TTC549 (cell line): ENCODE results near the gene HCAR3.
"Not testable (repeated sequence)": the region's sequence is repeated elsewhere in the genome, so short reads cannot be mapped to it uniquely, and the experiment has no call there.

ENCODE experiments used
- FAIRE-seq: peaks from 2 replicates; lab custom pipeline; 2012; peaks lifted over from hg19 to GRCh38; lab: Jason Lieb, UNC

Gene HCAR3

DNA sequence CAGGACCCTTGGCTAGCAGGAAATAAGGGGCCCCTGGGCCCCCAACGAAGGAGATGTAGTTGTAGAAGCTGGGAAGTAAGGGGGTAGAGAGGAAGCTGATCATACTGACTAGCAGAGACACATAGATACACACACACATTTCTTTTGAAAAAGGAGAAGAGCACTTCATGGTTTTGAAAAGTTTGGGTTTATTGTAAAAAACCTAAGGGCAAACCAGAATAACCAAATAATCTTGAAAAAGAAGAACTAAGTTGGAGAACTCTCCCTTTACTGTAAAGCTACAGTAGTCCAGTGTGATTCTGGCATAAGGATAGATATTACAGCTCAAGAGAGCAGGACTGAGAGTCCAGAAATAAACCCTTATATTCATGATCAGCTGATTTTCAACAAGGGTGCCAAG lies 5.8 kb upstream of the HCAR3 start:
- no peak for FAIRE-seq

DNA sequence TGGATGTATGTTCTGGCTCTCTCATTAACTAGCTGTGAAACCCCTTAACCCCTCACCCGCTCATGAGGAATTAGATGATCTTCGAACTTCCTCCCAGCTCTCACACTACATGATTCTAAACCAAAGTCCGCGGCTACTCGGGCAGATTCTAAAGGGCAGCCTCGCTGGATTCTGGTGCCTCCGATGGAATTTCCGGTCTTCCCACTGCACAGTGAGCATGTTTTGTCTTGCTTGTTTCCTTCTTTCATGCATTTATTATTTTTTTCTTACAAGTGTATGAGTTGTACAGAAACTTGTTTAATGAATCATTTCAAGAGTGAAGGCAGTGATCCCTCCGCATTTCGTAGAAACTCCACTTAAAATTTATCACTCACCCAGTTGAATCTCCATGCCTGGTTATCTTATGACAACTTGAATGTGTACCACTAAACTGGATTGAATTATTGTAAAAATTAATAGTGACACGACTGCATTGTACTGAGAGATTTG lies 4.5 kb upstream of the HCAR3 start:
- FAIRE-seq, result no peak

DNA sequence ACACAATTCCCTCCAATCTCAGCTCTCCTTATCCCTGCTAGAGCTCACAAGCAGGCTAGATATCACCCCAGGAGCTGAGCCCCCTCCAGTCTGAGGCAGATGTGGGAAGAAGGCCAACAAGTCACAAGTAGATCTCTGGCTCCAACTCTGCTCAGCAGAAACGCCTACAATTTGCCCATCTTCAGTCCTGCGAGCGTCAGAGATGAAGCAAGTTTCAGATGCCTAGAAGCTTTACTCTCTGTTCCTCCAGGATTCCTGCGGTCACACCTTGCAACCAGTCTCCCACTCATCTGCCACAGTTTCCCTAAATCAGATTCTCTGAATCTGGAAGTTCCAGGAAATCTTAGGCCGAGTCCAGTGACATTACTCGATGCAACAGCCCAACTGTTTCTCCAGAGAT lies 1.4 kb downstream of the HCAR3 start:
- not testable (repeated sequence) for FAIRE-seq

DNA sequence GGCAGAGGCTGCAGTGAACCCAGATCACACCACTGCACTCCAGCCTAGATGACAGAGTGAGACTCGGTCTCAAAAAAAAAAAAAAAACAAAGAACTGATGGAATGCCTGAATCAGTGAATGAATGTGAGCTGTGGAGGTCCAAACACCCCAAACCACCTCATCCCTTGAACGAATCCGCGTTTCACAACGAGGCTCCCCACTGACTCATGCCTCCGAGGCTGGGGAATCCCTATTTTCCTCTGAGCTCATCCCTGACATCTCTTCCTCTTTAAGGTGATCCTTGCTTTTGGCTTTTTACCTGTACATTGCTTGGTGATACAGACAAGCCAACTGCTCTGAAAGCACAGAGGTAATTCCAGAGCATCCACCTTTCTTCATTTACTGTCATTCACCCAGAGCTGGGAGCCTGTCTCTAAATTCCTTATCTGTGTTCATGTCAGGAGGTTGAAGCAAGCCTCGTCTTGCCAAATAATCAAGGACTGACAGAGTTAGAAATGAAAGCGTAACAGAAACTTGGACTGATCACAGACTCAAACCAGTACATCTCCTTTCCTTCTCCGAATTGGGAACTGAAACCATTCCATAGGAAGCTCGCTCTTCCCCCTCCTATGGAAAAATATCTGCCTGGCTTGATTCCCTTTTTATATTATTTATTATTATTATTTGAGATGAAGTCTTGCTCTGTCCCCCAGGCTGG lies 3.0 kb downstream of the HCAR3 start:
- not testable (repeated sequence) for FAIRE-seq

DNA sequence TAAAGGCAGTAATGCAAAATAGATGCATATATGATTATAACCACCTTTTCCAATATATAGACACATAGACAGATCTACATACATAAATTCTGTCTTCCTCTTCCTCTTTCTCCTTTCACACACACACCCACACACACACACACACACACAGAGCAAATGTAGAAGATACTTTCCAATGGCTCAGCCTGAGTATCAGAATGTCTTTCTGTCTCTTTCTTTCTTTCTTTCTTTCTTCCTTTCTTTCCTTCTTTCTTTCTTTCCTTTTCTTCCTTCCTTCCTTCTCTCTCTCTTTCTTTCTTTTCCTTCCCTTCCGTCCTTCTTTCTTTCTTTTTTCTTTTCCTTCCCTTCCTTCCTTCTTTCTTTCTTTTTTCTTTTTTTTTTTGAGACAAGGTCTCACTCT lies 5.3 kb downstream of the HCAR3 start:
- FAIRE-seq, result not testable (repeated sequence)

DNA sequence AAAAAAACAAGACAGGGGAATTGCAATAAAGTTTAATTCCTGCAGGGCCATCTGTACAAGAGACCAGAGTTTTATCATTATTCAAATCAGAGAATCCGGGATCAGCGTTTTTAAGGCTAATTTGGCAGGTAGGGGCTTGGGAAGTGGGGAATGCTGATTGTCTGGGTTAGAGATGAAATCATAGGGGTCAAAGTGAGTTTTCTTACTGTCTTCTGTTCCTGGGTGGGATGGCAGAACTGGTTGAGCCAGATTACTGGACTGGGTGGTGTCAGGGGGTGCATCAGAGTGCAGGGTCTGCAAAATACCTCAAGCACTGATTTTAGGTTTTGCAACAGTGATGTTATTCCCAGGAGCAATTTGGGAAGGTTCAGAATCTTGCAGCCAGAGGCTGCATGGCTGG lies 6.3 kb downstream of the HCAR3 start:
- FAIRE-seq, result not testable (repeated sequence)

DNA sequence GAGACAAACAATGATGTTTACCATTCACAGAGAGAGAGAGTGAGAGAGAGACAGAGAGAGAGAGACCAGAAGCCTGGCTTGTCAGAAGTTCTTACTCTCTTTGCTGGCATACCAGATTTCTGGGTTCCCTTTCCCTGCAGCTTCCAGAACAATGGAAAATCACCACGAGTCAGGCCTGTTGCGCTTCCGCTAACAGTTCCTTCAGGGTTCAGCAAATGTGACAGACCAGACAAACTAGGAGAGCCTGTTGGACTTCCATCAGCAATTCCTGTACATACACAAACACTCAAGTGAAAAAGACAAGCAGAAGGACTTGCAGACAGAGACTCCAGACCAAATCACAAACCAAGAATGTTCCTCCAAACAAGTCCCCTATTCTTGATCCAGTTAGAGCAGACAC lies 7.3 kb downstream of the HCAR3 start:
- FAIRE-seq, result not testable (repeated sequence)

DNA sequence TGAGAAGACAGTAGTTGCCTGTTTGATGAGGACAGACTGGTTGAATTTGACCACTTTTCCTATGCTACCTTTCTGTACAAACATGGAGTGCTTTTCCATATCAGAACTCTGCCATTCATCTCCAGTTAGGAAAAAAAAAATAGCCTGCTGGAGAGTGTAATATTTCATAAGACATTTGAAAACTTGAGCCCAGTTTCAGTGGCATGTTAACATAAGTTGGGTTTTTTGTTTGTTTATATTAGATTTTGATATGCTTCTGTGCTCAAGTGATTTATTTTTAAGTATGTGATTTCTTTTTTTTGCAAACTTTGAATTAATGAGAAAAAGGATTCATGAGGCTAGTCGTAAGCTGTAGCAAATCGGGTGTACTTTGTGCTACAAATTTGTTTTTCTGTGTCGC lies 12.8 kb downstream of the HCAR3 start:
- not testable (repeated sequence) for FAIRE-seq

DNA sequence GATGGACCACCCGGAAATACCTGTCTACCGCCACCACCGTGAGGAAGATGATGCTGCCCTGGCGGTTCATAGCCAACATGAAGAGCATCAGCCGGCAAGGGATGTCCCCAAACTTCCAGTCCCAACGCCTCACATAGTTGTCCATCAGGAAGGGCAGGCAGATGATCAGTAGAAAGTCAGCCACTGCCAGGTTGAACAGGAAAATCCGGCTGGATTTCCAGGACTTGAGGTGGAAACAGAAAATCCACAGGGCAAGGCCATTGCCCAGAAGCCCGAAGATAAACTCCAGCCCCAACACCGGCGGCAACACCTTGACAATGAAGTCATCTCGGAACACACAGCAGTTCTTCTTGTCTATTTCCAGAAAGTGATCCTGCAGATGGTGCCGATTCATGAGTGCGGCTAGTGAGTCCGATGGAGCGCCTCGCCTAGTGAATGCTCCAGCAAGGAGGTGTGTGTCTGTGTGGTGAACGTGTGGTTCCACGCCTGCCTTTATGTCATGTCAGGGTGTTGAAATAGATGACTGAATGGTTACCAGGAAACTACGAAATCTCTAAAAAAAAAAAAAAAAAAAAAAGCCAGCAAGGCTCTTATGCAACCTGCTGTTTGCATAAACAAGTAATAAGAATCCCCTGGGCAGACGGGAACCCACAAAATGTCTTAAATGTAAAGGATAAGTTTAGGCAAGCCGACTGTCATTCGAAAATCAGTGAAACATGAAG lies 13.6 kb downstream of the HCAR3 start, which contains the start of gene HCAR2:
Gene HCAR2, minus strand, starts transcription at position 468 of the 722 bp plus-strand sequence. Its CDS starts 74 bp downstream, at position 394.
- FAIRE-seq, result not testable (repeated sequence)

DNA sequence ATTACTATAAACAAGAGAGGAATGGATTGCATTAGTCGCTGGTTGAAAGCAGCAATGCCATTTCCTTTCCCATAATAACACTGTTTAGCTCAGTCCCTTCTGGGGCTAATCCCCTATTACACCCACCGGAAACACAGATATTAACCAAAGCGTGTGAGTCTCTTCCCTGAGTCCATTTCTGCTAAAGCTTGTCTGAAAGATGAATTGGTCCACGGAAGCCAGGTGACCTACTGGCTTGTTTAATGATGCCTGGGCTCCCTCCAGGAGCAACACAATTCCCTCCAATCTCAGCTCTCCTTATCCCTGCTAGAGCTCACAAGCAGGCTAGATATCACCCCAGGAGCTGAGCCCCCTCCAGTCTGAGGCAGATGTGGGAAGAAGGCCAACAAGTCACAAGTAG lies 15.1 kb downstream of the HCAR3 start:
- not testable (repeated sequence) for FAIRE-seq

DNA sequence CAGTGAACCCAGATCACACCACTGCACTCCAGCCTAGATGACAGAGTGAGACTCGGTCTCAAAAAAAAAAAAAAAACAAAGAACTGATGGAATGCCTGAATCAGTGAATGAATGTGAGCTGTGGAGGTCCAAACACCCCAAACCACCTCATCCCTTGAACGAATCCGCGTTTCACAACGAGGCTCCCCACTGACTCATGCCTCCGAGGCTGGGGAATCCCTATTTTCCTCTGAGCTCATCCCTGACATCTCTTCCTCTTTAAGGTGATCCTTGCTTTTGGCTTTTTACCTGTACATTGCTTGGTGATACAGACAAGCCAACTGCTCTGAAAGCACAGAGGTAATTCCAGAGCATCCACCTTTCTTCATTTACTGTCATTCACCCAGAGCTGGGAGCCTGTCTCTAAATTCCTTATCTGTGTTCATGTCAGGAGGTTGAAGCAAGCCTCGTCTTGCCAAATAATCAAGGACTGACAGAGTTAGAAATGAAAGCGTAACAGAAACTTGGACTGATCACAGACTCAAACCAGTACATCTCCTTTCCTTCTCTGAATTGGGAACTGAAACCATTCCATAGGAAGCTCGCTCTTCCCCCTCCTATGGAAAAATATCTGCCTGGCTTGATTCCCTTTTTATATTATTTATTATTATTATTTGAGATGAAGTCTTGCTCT lies 16.4 kb downstream of the HCAR3 start:
- FAIRE-seq, result not testable (repeated sequence)

DNA sequence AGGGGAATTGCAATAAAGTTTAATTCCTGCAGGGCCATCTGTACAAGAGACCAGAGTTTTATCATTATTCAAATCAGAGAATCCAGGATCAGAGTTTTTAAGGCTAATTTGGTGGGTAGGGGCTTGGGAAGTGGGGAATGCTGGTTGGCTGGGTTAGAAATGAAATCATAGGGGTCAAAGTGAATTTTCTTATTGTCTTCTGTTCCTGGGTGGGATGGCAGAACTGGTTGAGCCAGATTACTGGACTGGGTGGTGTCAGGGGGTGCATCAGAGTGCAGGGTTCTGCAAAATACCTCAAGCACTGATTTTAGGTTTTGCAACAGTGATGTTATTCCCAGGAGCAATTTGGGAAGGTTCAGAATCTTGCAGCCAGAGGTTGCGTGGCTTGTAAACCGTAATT lies 19.7 kb downstream of the HCAR3 start:
- FAIRE-seq, result not testable (repeated sequence)

DNA sequence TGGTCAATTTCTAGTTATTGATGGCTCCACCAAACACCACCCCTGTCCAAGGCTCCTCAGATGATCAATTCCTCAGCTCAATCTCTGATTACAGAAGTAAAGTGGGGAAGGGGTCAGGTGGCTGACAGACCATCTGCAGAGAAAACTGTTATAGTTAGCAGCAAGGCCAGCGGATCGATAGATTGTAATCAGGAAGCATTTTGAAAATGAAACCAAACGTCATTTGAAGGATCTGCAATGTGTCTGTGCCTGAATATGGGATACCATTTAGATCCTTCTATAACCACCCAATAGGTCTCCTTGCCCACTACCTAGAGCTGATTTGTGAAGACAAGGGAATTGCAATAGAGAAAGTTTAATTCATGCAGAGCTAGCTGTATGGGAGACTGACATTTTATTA lies 25.0 kb downstream of the HCAR3 start:
- FAIRE-seq, result no peak

DNA sequence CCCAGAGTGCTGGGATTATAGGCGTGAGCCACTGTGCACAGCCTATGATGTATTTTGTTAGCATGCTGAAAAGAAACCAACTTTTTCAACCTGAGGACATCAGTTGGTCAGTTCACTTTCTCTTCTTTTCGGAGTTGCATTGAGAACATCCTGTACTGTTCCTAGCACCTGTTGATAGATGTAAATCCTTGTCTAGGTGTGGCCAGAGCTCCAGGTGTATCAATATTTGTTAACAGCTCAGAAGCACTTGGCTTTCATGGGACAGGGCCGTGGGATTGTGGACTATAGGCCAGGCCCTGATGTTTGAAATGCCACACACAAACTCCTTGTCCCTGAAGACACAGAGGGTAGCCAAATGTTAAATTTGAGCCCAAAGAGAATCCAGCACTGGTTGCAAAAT lies 28.3 kb downstream of the HCAR3 start:
- FAIRE-seq, result no peak

DNA sequence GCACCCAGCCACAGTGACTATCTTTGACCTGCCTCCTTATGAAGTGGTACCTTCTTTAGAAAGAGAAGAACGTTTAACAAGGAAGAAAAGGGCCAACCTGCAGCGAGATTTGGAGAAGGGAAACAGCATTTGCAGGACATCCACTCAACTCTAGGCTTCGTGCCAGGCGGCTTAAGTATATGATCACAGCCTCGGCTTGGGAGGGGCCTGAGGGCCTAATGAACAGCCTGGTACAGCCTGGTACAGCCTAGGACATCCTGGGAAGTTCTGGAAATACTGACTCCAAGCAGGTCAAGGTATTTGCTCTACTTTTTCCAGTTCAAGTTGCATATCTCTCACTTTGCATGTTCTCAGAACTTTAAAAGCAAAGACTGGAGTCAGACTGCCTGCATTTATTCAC lies 29.5 kb downstream of the HCAR3 start:
- FAIRE-seq, result no peak

DNA sequence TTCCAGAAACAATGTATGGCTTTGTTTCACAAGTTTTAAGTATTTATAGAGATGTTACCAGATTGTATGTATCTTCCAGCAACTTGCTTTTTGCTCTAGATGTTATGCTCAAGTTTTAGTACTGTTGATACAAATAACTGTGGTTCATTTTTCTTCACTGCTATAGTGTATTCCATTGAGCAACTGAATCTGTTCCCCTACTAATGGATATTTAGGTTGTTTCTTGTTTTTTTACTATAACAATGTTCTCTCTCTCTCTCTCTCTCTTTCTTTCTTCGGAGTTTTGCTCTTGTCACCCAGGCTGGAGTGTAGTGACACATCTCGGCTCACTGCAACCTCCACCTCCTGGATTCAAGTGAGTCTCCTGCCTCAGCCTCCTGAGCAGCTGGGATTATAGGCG lies 30.1 kb downstream of the HCAR3 start:
- FAIRE-seq, result no peak

DNA sequence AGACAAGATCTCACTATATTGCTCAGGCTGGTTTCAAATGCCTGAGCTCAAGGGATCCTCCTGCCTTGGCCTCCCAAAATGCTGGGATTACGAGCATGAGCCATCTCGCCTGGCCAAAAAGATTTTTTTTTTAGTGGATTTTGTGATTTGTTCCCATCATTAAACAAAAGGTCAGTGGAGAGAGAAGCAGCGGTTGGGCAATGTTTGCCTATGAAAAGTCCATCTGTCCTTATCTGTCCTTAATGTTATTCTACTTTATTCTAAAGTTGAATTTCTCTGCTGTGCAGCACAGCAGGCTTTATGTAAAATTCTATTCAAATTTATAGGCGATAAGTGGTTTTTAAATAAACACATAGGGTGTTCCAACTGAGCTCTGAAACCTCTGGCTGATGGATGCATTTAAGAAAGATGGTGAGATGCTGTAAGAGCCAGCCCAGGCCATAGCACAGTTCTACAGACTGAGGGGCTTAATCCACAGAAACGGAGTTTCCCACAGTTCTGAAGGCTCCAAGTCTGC lies 32.3 kb downstream of the HCAR3 start:
- no peak for FAIRE-seq

DNA sequence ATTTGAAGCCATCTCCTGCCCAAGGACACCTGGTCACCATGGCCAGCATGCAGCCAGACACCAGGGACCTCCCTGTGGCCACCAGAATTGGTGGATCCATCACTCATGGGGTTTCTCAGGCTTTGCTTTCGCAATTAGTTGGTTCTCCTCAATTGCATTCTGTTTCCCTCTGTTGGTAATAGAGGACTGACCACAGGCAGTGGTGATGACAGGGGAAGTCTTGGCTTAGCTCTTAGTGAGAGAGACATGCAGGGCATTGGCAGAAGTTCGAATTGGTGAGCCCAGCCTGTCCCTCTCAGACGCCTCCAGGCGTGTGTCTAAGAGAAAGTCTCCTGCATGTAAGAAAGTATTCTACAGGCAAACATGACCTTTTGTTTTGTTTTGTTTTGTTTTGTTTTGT lies 34.8 kb downstream of the HCAR3 start:
- no peak for FAIRE-seq

DNA sequence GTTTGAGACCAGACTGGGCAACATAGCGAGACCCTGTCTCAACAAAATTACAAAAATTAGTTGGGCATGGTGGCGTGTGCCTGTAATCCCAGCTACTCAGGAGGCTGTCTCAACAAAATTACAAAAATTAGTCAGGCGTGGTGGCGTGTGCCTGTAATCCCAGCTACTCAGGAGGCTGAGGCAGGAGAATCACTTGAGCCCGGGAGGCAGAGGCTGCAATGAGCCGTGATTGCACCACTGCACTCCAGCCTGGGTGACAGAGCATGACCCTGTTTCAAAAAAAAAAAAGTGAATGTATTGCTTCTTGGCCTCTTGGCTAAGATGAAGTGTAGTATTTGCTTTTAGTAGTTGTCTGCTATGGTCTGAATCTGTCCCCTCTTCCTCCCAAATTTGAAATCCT lies 35.6 kb downstream of the HCAR3 start:
- FAIRE-seq, result not testable (repeated sequence)

DNA sequence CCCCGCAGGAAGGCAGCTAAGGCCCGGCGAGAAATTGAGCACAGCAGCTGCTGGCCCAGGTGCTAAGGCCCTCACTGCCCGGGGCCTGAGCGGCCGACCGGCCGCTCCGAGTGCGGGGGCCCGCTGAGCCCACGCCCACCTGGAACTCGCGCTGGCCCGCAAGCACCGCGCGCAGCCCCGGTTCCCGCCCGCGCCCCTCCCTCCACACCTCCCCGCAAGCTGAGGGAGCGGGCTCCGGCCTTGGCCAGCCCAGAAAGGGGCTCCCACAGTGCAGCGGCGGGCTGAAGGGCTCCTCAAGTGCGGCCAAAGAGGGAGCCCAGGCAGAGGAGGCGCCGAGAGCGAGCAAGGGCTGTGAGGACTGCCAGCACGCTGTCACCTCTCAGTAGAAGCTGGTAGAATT lies 39.8 kb downstream of the HCAR3 start:
- not testable (repeated sequence) for FAIRE-seq

DNA sequence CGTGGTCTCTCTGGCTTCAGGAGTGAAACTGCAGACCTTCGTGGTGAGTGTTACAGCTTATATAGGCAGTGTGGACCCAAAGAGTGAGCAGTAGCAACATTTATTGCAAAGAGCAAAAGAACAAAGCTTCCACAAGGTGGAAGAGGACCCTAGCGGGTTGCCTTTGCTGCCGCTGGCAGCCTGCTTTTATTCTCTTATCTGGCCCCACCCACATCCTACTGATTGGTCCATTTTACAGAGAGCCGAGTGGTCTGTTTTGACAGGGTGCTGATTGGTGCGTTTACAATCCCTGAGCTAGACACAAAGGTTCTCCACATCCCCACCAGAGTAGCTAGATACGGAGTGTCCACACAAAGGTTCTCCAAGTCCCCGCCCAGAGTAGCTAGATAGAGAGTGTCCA lies 40.6 kb downstream of the HCAR3 start:
- not testable (repeated sequence) for FAIRE-seq

DNA sequence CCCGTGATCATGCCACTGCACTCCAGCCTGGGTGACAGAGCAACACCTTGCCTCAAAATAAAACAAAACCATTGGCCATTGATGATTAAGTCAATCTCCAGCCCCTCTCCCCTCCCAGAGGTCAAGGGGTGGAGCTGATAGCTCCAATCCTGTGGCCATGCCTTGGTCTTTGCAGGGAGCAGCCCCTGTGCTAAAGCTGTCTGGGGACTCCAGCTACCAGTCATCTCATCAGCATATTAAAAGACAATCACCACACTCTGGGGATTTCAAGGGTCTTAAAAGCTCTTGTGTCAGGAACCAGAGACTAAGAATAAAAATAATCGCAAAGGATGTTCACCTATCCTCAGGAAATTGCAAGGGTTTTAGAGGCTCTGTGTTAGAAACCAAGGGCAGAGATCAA lies 44.1 kb downstream of the HCAR3 start:
- no peak for FAIRE-seq
